ENCODE data around the gene EML3.
"Not testable (repeated sequence)": the region's sequence is repeated elsewhere in the genome, so short reads cannot be mapped to it uniquely, and the experiment has no call there.

EML3 gene

GRCh38 chr11:62612366-62613290 is at the start of gene EML3, which contains the start of gene ROM1:
Gene EML3 (minus strand): TSS chr11:62612775. CDS start chr11:62612457, 318 bp downstream.
Gene ROM1 (plus strand): TSS chr11:62613257. CDS start chr11:62613282, 25 bp downstream.
- peak; percentile 89 for DNase-seq

- no peak for DNase-seq
Measured at GRCh38 chr11:62656796-62657429, 44.3 kb upstream of the EML3 start.

- DNase-seq = no peak
Measured at GRCh38 chr11:62654297-62654696, 41.7 kb upstream of the EML3 start.

GRCh38 chr11:62652161-62653006 is 39.8 kb upstream of the EML3 start:
- DNase-seq = no peak

GRCh38 chr11:62650283-62650682 is 37.7 kb upstream of the EML3 start:
- DNase-seq = not testable (repeated sequence)

- no peak for DNase-seq
Measured at GRCh38 chr11:62649486-62649885, 36.9 kb upstream of the EML3 start.

- no peak for DNase-seq
Measured at GRCh38 chr11:62648967-62649364, 36.4 kb upstream of the EML3 start.

GRCh38 chr11:62648185-62648966 is 35.8 kb upstream of the EML3 start:
- no peak for DNase-seq

- DNase-seq = no peak
Measured at GRCh38 chr11:62647609-62648005, 35.0 kb upstream of the EML3 start.

- no peak for DNase-seq
Measured at GRCh38 chr11:62646825-62647608, 34.4 kb upstream of the EML3 start.

GRCh38 chr11:62645946-62646824 is 33.6 kb upstream of the EML3 start, which contains the start of gene GANAB:
Gene GANAB (minus strand): TSS chr11:62646613. CDS start chr11:62646599, 14 bp downstream.
- DNase-seq = peak; percentile 100

- no peak for DNase-seq
Measured at GRCh38 chr11:62645671-62645945, 33.0 kb upstream of the EML3 start.

GRCh38 chr11:62644220-62644619 is 31.6 kb upstream of the EML3 start:
- no peak for DNase-seq

GRCh38 chr11:62632492-62632891 is 19.9 kb upstream of the EML3 start:
- DNase-seq = no peak

- DNase-seq = no peak
Measured at GRCh38 chr11:62627713-62628112, 15.1 kb upstream of the EML3 start.

GRCh38 chr11:62622476-62623089 is 10.0 kb upstream of the EML3 start:
- no peak for DNase-seq

GRCh38 chr11:62621567-62622470 is 9.2 kb upstream of the EML3 start, which contains the start of gene B3GAT3:
Gene B3GAT3 (minus strand): TSS chr11:62621986. CDS start chr11:62621947, 39 bp downstream.
- DNase-seq = peak; percentile 96

GRCh38 chr11:62621027-62621566 is 8.5 kb upstream of the EML3 start:
- DNase-seq = no peak
